HG02938 (cell line): ENCODE data around the gene INPP5A.
"Not testable (repeated sequence)": the region's sequence is repeated elsewhere in the genome, so short reads cannot be mapped to it uniquely, and the experiment has no call there.

ENCODE experiments used
- ATAC-seq: cut with Tn5 transposase; IDR thresholded peaks from one replicate; pipeline ENCODE4 v1.9.1; 2021; ENCODE audit warnings: mild to moderate bottlenecking, moderate library complexity; ENCODE audit not compliant: unreplicated experiment

Gene INPP5A

DNA sequence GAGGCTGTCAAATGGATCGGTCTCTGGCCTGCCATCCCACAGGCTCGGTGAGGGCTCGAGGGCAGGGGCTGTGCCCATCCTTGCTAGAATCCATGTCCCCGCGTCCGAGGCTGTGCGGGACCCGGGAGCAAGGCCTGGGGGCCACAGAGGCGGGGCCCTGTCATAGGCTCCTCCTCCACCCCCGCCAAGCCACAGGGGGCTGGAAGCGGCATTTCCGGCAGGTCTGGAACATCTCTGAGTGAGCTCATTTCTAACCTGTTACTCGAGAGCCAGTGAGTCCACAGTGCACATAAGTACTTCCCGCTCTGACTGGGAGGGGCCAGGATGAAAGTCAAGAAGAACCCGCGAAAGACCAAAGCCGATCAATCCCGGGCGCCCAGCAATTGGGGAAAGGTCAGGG, 190.7 kb downstream of the INPP5A start:
- no peak for ATAC-seq

DNA sequence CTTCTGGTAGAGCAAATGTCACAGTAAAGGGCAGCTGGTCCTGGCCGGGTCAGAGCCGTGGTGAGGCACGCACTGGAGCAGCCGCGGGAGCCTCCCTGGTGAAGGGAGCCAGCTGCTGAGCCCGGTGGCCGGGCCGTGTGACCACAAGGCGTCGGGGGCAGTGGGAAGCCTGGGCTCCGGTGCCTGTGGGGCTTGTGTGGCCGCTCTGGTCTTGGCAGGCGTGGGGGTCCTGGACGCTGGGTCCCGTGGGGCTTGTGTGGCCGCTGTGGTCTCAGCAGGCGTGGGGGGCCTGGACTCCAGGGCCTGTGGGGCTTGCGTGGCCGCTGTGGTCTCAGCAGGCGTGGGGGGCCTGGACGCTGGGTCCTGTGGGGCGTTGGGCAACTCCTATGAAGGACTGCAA, 191.2 kb downstream of the INPP5A start:
- ATAC-seq = no peak

- ATAC-seq = no peak
Observed at GRCh38 chr10:132729810-132730572, 192.4 kb downstream of the INPP5A start.

GRCh38 chr10:132730573-132730953, 193.0 kb downstream of the INPP5A start:
- no peak for ATAC-seq

- no peak for ATAC-seq
Observed at GRCh38 chr10:132732518-132732917, 194.9 kb downstream of the INPP5A start.

DNA sequence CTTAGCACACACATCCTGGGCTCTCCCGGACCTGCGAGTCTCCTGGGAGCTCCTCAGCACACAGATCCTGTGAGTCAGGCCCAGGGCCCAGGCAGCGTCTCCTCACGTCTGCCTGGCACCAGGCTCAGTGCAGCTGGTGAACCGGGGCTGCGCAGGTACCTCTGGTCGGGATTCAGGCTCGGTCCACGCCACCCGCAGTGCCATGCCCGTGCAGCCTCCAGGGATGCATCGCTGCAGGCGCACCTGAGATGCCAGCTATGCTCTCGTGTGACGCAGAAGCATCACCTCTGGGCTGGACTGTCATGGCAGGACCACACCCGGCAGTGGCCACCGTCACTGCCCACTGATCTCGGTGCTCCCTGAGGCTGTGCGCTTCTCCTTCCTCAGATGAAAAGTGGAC, 196.3 kb downstream of the INPP5A start:
- no peak for ATAC-seq

- ATAC-seq = no peak
Observed at GRCh38 chr10:132735341-132735775, 197.8 kb downstream of the INPP5A start.

DNA sequence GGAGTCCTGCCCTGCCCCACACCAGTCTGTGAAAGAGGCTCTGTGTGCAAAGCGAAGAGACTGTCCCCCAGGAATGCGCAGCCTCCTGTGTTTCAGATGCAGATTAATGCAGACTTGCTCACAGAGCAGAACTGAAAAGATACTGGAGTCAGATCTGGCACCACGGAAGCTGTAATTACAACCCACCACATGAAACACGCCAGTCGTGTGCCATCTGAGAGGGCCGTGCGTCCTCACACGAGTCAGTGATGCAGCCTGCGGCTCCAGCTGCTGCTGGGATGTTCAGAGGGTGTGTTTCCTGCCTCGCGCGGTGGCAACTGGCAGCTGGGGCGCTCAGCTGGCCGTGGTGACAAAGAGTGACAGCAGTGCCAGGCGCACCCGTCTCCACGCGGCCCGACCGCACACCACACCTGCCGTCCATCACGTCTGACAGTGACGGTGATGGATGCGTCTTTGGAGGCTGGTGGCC, 198.4 kb downstream of the INPP5A start:
- ATAC-seq = no peak

- ATAC-seq = no peak
Observed at GRCh38 chr10:132737390-132738048, 199.9 kb downstream of the INPP5A start.

DNA sequence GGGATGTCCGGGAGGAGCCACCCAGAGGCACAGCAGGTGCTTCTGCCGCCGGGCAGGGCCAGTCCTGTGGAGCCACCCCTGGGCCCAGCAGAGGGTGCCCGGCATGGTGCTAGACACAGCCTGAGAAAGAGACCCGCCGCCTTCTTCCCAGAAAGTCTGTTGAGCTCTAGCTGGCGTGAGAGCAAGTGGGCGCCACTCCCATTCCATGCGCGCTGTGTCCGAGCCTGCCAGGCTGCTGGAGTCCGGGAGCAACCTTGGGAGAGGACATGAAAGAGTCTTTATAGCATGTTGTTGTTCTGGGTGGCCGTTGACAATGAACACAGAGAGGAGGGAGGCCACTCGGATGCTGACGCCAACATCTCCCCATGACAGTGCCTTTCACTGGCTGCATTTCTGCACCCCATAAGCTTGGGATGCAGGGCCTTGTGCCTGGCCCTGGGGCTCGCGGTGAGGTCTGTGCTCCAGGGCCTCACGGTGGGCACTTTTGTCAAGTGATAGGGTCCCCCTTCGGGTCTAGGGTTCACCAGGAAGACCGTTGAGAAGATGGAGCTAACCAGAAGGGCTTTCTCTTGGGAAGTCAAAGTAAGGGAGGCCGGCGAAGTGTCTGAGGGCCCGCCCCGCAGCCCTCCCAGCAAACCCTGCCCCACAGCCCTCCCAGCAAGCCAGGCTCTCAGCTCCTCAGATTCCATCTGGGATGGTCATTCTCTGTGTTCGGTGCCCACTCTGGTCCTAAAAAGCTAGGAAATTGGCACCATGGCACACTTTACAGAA, 201.1 kb downstream of the INPP5A start:
- ATAC-seq = no peak

DNA sequence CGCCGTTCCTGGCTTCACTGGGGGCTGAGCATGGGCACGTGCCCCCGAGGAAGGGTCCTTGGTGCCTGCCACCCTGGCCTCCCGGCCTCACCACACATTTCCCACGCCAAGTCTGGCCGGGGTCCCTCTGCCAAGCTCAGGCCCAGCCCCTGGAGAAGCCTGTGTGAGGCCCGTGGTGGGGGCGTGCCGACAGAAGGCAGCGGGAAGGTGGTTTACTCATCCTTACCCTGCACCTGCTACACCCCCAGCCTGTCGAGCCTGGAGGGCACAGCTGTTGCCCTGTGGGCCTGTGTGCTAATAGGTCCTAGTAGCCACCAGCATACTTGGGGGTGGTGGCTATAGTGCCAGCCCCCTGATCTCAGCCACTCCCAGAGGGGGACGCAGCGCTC, 201.6 kb downstream of the INPP5A start:
- ATAC-seq = no peak

DNA sequence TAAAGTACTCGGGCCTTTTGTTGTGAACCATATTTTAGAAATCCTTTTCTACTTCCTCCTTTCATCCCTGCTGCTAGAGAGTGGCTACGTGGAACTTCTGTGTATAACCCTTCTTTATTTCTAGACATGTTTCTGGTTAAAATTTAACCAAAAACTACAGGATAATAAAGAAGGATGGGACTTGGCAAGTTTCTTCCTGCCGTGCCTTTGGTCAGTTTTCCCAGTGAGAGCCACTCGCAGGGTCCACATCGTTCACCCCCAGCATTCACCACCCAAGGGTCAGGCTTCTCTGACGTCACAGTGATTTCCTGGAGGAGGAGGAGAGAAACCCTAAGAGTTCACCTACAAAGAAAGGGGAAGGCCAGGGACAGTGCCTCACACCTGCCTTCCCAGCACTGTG, 203.0 kb downstream of the INPP5A start:
- ATAC-seq = no peak

GRCh38 chr10:132742167-132742836, 204.7 kb downstream of the INPP5A start:
- ATAC-seq = no peak

- ATAC-seq = no peak
Observed at GRCh38 chr10:132742837-132743194, 205.2 kb downstream of the INPP5A start.

DNA sequence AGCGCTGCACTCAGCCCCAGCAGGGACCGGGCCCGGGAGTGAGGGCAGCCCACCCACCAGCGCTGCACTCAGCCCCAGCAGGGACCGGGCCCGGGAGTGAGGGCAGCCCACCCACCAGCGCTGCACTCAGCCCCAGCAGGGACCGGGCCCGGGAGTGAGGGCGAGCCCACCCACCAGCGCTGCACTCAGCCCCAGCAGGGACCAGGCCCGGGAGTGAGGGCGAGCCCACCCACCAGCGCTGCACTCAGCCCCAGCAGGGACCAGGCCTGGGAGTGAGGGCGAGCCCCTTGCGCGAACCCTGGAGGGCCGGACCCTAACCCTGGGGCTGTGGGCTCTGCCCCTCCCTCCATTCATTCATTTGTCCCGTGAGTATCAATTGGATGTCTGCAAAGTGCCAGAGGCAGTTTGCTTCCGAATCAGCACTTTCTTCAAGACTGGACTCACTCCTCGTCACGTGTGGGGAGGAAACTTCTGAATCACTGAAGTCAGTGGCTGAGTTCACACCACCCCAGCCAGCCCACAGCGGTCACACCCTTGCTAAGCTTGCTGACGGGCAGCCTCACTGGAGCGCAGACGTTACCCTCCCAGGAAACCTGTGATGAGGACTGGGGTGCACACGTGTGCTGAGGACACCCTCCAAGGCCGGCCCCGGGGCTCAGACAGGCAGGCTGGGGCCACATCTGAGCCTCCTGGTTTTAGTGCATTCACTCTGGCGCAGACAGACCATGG, 205.8 kb downstream of the INPP5A start:
- not testable (repeated sequence) for ATAC-seq

DNA sequence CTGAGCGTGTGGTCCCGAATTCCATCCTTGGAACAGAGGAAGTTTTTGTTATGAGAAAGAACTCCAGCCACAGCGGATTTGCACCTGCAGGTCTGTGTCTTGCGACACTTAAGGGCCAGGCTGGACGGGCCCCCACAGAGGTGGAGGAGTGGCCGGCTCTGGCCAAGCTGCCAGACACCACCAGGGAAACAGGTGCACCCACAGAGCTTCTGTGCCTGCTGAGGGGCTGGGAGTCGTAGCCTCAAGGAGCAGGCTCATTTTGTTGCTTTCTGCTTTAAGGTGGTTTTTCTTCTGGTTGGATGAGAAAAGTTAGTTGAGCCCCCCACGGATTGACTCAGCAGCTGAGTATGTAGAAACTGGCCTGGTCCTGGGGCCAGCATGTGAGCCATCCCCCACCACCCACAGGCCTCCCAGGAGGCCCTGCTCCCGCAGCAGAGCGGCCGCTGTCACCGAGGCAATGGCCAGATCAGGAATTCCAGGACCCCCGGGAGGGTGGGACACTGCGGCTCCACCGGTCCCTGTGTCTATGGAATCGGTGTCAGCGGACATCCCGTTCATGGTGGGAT, 206.4 kb downstream of the INPP5A start:
- ATAC-seq = no peak

DNA sequence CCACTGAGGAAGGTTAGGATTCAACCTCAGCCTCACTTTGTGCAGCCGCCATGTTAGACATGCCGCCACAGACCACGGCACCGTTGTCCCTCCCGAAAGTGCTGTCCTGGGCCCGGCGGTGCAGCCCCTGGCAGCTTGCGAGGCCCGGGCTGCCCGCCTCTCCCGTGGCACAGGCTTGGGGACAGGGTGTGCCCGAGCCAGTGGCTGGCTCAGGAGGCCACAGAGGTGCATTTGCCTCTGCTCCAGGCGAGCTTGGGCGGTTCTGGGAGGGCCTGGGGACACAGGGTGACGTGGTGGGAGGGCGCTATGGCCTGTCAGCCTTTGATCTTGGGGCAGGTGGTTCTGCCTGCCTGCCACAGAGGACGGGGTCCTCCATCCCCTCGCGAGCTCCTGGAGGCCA, 207.3 kb downstream of the INPP5A start:
- ATAC-seq = no peak

GRCh38 chr10:132745511-132745910, 207.9 kb downstream of the INPP5A start:
- no peak for ATAC-seq

- ATAC-seq = no peak
Observed at GRCh38 chr10:132745971-132746370, 208.4 kb downstream of the INPP5A start.

GRCh38 chr10:132746386-132746785, 208.8 kb downstream of the INPP5A start:
- no peak for ATAC-seq
